Glutamatergic neuron (in vitro differentiated cells): ENCODE measurements around the gene SYT1. TPM values are rescaled to one million over a fixed set of nuclear protein-coding genes. Genes with fewer than 3 reads are reported as not detected.

Experiments used
- DNase-seq: peaks from one replicate; pipeline ENCODE4 v3.0.0; 2022
- H3K27ac Mint-ChIP-seq: one replicate; pipeline ENCODE4 v1.8.0; 2020; ENCODE audit warnings: mild to moderate bottlenecking, mixed read lengths, inconsistent platforms; ENCODE audit not compliant: unreplicated experiment
- H3K27me3 Mint-ChIP-seq: one replicate; pipeline ENCODE4 v1.8.0; 2020; ENCODE audit warnings: mild to moderate bottlenecking, moderate library complexity, mixed read lengths, inconsistent platforms; ENCODE audit not compliant: unreplicated experiment
- H3K36me3 Mint-ChIP-seq: one replicate; pipeline ENCODE4 v1.8.0; 2020; ENCODE audit warnings: mild to moderate bottlenecking, mixed read lengths, inconsistent platforms; ENCODE audit not compliant: unreplicated experiment
- H3K4me1 Mint-ChIP-seq: one replicate; pipeline ENCODE4 v1.8.0; 2020; ENCODE audit warnings: mild to moderate bottlenecking, low read depth, mixed read lengths, inconsistent platforms; ENCODE audit not compliant: unreplicated experiment
- H3K4me3 Mint-ChIP-seq: one replicate; pipeline ENCODE4 v1.8.0; 2020; ENCODE audit warnings: mild to moderate bottlenecking, mixed read lengths, inconsistent platforms; ENCODE audit not compliant: unreplicated experiment
- H3K9me3 Mint-ChIP-seq: one replicate; pipeline ENCODE4 v1.8.0; 2020; ENCODE audit warnings: mild to moderate bottlenecking, moderate library complexity, mixed read lengths, inconsistent platforms; ENCODE audit not compliant: unreplicated experiment
- total RNA-seq: library from RNA; stranded (reverse); fragmentation: NEBNext Ultra II Directional; extraction: Animal tissue kit (Norgen Biotek cat#: 25700); gene quantifications from one replicate; pipeline ENCODE4 v1.2.1, GENCODE V29; 2021; ENCODE audit not compliant: unreplicated experiment
- TF ChIP-seq, protein P1 (sequence below): fragments of 200-600 bp; sonication (generic); IDR thresholded peaks from one replicate; pipeline ENCODE4 v1.5.0; 2021; ENCODE audit not compliant: partially characterized antibody, unreplicated experiment

Gene SYT1
- total RNA-seq, 1 donor from 2014 or later = 155 TPM

DNA sequence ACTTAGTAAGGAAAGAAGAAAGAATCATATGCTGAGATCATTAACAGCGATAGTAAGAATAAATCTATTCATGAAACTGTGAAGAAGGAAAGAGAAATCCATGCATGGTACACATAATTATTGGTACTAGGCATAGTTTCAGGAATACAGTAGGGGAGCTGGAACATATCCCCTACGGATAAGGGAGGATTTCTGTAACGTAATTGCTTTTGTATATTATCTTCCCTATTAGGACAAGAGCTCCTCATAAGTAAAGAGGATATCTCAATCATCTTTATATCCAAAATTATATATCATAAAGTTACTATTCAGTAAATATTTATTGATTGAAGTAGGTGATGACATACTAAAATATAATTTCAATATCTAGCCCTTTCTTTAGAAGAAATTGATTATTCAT is 22.9 kb downstream of the SYT1 start:
- TF ChIP-seq, protein P1, sequence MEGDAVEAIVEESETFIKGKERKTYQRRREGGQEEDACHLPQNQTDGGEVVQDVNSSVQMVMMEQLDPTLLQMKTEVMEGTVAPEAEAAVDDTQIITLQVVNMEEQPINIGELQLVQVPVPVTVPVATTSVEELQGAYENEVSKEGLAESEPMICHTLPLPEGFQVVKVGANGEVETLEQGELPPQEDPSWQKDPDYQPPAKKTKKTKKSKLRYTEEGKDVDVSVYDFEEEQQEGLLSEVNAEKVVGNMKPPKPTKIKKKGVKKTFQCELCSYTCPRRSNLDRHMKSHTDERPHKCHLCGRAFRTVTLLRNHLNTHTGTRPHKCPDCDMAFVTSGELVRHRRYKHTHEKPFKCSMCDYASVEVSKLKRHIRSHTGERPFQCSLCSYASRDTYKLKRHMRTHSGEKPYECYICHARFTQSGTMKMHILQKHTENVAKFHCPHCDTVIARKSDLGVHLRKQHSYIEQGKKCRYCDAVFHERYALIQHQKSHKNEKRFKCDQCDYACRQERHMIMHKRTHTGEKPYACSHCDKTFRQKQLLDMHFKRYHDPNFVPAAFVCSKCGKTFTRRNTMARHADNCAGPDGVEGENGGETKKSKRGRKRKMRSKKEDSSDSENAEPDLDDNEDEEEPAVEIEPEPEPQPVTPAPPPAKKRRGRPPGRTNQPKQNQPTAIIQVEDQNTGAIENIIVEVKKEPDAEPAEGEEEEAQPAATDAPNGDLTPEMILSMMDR = no peak
- peak overlapping the region; percentile 74 for H3K27ac Mint-ChIP-seq
- no peaks in the 10 kb centered on the region for H3K9me3 Mint-ChIP-seq
- no peaks in the 10 kb centered on the region for H3K36me3 Mint-ChIP-seq
- H3K27me3 Mint-ChIP-seq = no peaks in the 10 kb centered on the region
- no peak overlapping the region for H3K4me3 Mint-ChIP-seq
- peaks cover 19% of the 10 kb centered on the region for H3K4me1 Mint-ChIP-seq
- no peak for DNase-seq

DNA sequence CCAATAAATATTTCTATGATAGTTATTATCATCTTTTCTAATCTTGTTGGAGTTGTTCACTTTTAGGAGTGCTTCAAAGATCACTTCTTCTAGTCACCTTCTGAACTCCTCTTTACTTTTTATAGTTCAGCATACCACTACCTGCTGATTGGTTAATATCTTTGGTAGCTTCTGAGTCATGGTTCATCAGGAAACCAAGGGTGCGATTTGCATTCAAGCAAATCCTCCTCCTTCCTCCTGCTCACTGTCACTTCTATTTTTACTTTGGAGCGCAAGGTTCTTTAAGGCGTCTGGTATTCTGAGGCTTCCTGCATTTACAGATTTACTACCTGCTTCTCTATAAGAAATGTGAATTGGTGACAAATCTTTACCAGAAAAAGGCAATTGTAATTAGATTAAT is 24.0 kb downstream of the SYT1 start:
- no peak for DNase-seq
- no peak overlapping the region for H3K4me3 Mint-ChIP-seq
- no peaks in the 10 kb centered on the region for H3K27me3 Mint-ChIP-seq
- H3K4me1 Mint-ChIP-seq = peaks cover 19% of the 10 kb centered on the region
- no peaks in the 10 kb centered on the region for H3K36me3 Mint-ChIP-seq
- TF ChIP-seq, protein P1 = no peak
- H3K27ac Mint-ChIP-seq = peak overlapping the region; percentile 38
- H3K9me3 Mint-ChIP-seq = no peaks in the 10 kb centered on the region

DNA sequence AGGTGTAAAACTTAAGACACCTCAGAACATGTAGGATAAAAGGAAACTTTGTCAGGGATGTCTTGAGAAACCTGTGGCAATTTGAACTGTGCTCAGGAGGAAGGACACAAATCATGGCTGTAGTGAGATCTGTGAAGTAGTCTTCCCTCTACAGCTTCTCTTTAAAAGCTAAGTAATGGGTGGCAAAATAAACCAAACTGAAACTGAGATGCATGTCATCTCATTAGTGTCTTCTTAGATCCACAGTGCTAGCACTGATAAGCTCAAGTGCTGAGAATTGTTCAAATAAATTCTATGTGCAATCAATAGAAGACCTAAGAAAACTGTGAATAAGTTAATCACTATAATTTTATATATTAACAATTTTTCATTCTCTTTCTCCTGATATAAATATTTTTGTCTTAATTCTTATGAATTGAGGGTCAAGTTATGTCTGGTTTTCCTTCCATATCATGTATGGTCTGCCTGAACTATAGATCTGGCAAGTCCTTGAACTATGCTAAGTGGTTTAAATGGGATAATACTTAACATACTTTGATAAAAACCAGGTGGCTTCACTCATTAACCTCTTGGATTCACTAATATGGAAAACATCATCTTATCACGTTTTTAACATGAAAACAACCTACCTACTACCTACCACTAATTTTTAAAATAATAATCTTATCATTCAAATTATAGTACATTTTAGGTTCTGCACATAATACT is 27.2 kb downstream of the SYT1 start:
- Mint-ChIP-seq H3K4me3 (no peak overlapping the region), H3K36me3 (no peaks in the 10 kb centered on the region), H3K27me3 (no peaks in the 10 kb centered on the region), H3K27ac (no peak overlapping the region), H3K4me1 (peaks cover 22% of the 10 kb centered on the region), H3K9me3 (no peaks in the 10 kb centered on the region)
- DNase-seq = no peak
- TF ChIP-seq, protein P1 = no peak

DNA sequence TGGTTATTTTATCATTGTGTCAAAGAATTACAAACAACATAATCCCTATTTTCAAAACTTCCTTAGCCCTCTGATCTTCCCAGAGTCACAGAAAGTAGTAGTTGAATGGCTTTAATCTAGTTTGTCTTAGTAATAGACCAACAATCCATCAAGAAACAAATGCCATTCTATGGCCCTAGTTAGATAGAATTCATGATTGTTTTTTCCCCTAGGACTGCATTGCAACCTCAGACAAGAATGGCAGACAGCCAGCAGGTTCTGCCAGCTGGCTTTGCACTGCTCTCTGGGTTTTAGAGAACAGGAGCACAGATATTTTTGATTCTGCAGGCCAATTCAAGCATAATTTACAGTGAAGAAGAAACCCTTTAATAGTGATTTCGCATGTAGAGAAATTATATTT is 33.8 kb downstream of the SYT1 start:
- Mint-ChIP-seq H3K27me3 (peaks cover 1% of the 10 kb centered on the region), H3K9me3 (peaks cover 2% of the 10 kb centered on the region), H3K27ac (peak overlapping the region; percentile 93), H3K4me3 (peak overlapping the region; percentile 68), H3K4me1 (peaks cover 27% of the 10 kb centered on the region), H3K36me3 (no peaks in the 10 kb centered on the region)
- DNase-seq = peak; percentile 35
- TF ChIP-seq, protein P1 = no peak

DNA sequence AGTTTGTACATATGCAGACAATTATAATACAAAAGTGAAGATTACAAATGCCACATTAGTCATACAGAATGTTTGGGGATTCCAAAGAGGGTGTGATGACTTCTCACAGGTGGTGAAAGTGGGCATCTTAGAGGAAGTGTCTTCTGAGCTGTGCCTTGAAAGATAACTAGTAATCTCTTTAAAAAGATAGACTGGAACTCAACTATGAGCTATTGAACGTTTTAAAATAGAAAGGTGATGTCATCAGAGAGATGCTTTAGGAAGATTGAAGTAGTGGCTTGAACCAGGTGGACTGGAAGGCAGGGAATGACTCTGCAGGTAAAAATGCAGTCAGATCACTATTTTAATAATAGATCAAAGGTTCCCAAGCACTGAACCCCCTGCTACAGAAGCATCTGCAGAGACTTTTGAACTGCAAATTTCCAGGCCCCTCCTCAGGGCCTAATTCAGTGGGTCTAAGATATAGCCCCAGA is 50.3 kb downstream of the SYT1 start:
- DNase-seq = no peak
- Mint-ChIP-seq H3K27ac (no peak overlapping the region), H3K36me3 (no peaks in the 10 kb centered on the region), H3K4me1 (peaks cover 29% of the 10 kb centered on the region), H3K9me3 (no peaks in the 10 kb centered on the region), H3K4me3 (no peak overlapping the region), H3K27me3 (no peaks in the 10 kb centered on the region)
- TF ChIP-seq, protein P1 = no peak
